GM06990 (cell line): ENCODE results near the gene LIPA.

ENCODE experiments used
- DNase-seq: peaks from one replicate; pipeline ENCODE4 v3.0.0-alpha.2; 2011; ENCODE audit not compliant: insufficient read length; ENCODE audit errors: extremely low read depth
- H3K27me3 ChIP-seq: replicated peaks from 2 replicates; pipeline ENCODE4 v1.6.0; 2011; ENCODE audit warnings: low read length; ENCODE audit not compliant: control insufficient read depth, insufficient read depth
- H3K36me3 ChIP-seq: 2 replicates; pipeline ENCODE4 v1.5.1; 2011; ENCODE audit warnings: low read length; ENCODE audit not compliant: control insufficient read depth, insufficient read depth
- H3K4me3 ChIP-seq: replicated peaks from 2 replicates; pipeline ENCODE4 v1.5.1; 2011; ENCODE audit warnings: low read depth, mild to moderate bottlenecking, control low read depth, low read length
- CTCF ChIP-seq: IDR thresholded peaks from 2 replicates; pipeline ENCODE4 v1.5.1; 2011; ENCODE audit warnings: low read length, control low read depth, mild to moderate bottlenecking, inconsistent platforms; ENCODE audit not compliant: insufficient read depth, poor library complexity, severe bottlenecking

The LIPA gene

DNA sequence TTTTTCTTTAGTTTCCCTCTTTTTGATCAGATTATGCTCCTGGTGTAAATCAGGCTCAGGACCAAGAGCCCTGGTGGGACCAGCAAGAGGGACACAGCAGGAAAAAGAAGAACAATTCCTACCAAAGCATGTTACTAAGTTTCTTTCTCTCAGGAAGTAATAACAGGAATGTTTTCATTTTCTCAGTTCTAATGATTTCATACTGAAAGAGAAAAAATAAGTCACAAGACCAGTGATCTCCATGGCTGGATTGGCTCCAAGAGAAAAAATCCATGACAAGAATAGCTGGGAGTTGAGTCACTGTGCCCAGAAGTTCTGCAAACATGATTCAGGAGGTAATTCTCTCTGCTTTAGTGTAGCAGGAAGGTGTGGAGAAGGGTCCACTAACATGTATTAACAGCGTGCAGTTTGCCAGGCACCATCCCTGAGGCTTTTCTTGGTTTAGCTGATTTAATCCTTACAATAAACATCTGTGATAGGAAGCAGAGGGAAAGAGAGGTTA lies 26.5 kb upstream of the LIPA start:
- no peak for TF ChIP-seq CTCF
- Histone ChIP-seq H3K36me3 (no peaks in the 10 kb centered on the region), H3K27me3 (no peaks in the 10 kb centered on the region), H3K4me3 (no peak overlapping the region)
- DNase-seq, result no peak

- Histone ChIP-seq H3K36me3 (no peaks in the 10 kb centered on the region), H3K27me3 (no peaks in the 10 kb centered on the region), H3K4me3 (no peak overlapping the region)
- TF ChIP-seq CTCF, result no peak
- DNase-seq, result no peak
Measured at GRCh38 chr10:89275383-89275782, 23.8 kb upstream of the LIPA start.

DNA sequence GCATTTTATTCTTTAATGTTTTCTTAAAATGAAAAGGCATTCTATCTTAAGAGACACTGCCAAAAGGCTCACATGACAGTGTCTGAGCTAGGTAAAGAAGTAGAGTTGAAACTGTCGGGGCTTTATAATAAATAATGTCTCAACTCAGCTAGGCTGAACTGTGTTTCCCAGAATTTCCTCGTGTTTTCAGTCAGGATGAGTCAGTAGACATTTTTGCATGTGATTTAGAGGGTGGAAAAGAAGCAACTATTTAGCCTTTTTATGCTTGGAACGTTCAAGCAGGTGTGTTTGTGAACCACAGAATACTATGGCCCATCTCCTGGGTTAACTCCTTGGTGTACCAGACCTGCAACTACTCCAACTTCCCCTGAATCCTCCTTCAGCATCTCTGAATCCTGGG lies 23.4 kb upstream of the LIPA start:
- no peak for TF ChIP-seq CTCF
- no peak for DNase-seq
- no peaks in the 10 kb centered on the region for H3K36me3 ChIP-seq
- no peaks in the 10 kb centered on the region for H3K27me3 ChIP-seq
- no peak overlapping the region for H3K4me3 ChIP-seq

GRCh38 chr10:89273680-89274079 lies 22.1 kb upstream of the LIPA start:
- no peaks in the 10 kb centered on the region for H3K27me3 ChIP-seq
- TF ChIP-seq CTCF, result no peak
- no peak for DNase-seq

DNA sequence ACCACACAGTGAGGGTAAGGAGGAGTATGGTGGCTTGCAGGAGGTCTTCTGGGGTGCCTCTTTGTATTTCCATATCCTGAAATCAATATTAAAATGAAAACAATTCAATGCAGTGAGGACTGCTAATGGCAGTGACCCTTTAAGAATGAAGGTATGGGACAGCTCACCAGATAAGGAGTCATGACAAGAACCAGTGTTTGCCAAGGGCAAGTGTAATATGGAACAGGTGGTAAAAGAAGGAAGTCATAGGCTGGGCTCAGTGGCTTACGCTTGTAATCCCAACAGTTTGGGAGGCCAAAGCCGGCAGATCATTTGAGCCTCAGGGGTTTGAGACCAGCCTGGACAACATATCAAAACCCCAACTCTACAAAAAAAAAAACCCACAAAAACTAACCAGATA lies 20.0 kb upstream of the LIPA start:
- DNase-seq, result no peak
- TF ChIP-seq CTCF, result no peak
- Histone ChIP-seq H3K4me3 (no peak overlapping the region), H3K36me3 (no peaks in the 10 kb centered on the region), H3K27me3 (no peaks in the 10 kb centered on the region)

More at GRCh38 chr10:89273680-89274079, 22.1 kb upstream of the LIPA start:
- no peak overlapping the region for H3K4me3 ChIP-seq
- H3K36me3 ChIP-seq, result no peaks in the 10 kb centered on the region

- Histone ChIP-seq H3K36me3 (no peaks in the 10 kb centered on the region), H3K4me3 (no peak overlapping the region), H3K27me3 (no peaks in the 10 kb centered on the region)
- no peak for TF ChIP-seq CTCF
- no peak for DNase-seq
Measured at GRCh38 chr10:89270153-89270483, 18.5 kb upstream of the LIPA start.
